B cell (primary cell): Measurements from ENCODE around the gene HECA. TPM values are rescaled to one million over a fixed set of nuclear protein-coding genes. Genes with fewer than 3 reads are reported as not detected.

Experiments used
- ATAC-seq: fragments of 200-7000 bp; cut with Tn5 transposase; one replicate; pipeline ENCODE4 v1.10.0; 2021; ENCODE audit warnings: low read depth, mild to moderate bottlenecking, moderate number of reproducible peaks, moderate library complexity
- CTCF ChIA-PET: fragments of 350-600 bp; sonication (Branson Sonifier 250); formaldehyde crosslinking; loops from one replicate; lab custom pipeline; 2021; ENCODE audit warnings: antibody characterized with exemption, inconsistent platforms; lab: Charles Lee
- POLR2A ChIA-PET: fragments of 350-600 bp; sonication (Branson Sonifier 250); formaldehyde crosslinking; loops from one replicate; lab custom pipeline; 2021; ENCODE audit warnings: antibody characterized with exemption; lab: Charles Lee
- DNase-seq: peaks from one replicate; pipeline ENCODE4 v3.0.0; 2013
- H2AFZ ChIP-seq: 2 replicates; pipeline ENCODE4 v1.6.1; 2012; ENCODE audit warnings: mild to moderate bottlenecking, low read depth, low read length; ENCODE audit not compliant: insufficient read depth, poor library complexity, severe bottlenecking
- H3K27ac ChIP-seq, 2 donors: 1 replicate in 1 of 2; 2 replicates in 1 of 2; pipeline ENCODE4 v1.5.1; 2012 to 2013; ENCODE audit warnings: low read length in 2 of 2, mild to moderate bottlenecking in 2 of 2, moderate library complexity in 1 of 2
- H3K27me3 ChIP-seq, 4 experiments: fragments of 200-600 bp in 1 of 4; sonication (generic) in 1 of 4; replicated peaks in 1 of 4; 1 replicate in 2 of 4; 2 replicates in 2 of 4; pipeline versions ENCODE4 v1.6.1 to v1.7.0; 2013 to 2016; ENCODE audit warnings: low read length in 3 of 4, mild to moderate bottlenecking in 2 of 4, mixed read lengths in 1 of 4, moderate library complexity in 1 of 4; ENCODE audit not compliant: insufficient read depth in 4 of 4, control insufficient read depth in 3 of 4; ENCODE audit errors: control extremely low read depth in 1 of 4
- H3K36me3 ChIP-seq, 2 experiments: replicated peaks in 1 of 2; 1 replicate in 1 of 2; 2 replicates in 1 of 2; pipeline versions ENCODE4 v1.6.1 to v1.7.1; 2013; ENCODE audit warnings: low read length in 1 of 2; ENCODE audit not compliant: insufficient read depth in 2 of 2, control insufficient read depth in 1 of 2; ENCODE audit errors: control extremely low read depth in 1 of 2, extremely low read depth in 1 of 2
- H3K4me1 ChIP-seq, 2 donors: fragments of 200-600 bp in 1 of 2; sonication (generic) in 1 of 2; 1 replicate in 1 of 2; 2 replicates in 1 of 2; pipeline versions ENCODE4 v1.5.1 to v1.6.1; 2013 to 2017; ENCODE audit warnings: low read length in 2 of 2; ENCODE audit not compliant: control insufficient read depth in 2 of 2, insufficient read depth in 2 of 2
- H3K4me2 ChIP-seq: replicated peaks from 2 replicates; pipeline ENCODE3; 2012; ENCODE audit warnings: mild to moderate bottlenecking, low read depth, low read length; ENCODE audit not compliant: poor library complexity, severe bottlenecking
- H3K4me3 ChIP-seq, 5 experiments: fragments of 200-600 bp in 1 of 5; sonication (generic) in 1 of 5; 1 replicate in 3 of 5; 2 replicates in 2 of 5; pipeline versions ENCODE4 v1.5.1 to v1.7.0; 2011 to 2016; ENCODE audit warnings: low read length in 4 of 5, mild to moderate bottlenecking in 4 of 5, low read depth in 2 of 5, control low read depth in 1 of 5, moderate library complexity in 1 of 5; ENCODE audit not compliant: insufficient read depth in 1 of 5; ENCODE audit errors: control extremely low read depth in 1 of 5, extremely low read depth in 1 of 5
- H3K79me2 ChIP-seq: fragments of 200-600 bp; sonication (generic); one replicate; pipeline ENCODE4 v1.6.0; 2016; ENCODE audit warnings: low read length; ENCODE audit not compliant: control insufficient read depth, insufficient read depth
- H3K9ac ChIP-seq: fragments of 200-600 bp; sonication (generic); 2 replicates; pipeline ENCODE4 v1.6.1; 2017; ENCODE audit warnings: mild to moderate bottlenecking, low read length, moderate library complexity
- H3K9me3 ChIP-seq, 3 donors: one replicate each; pipeline versions ENCODE4 v1.6.1 to v1.7.1; 2013; ENCODE audit warnings: low read length in 2 of 3; ENCODE audit not compliant: control insufficient read depth in 2 of 3, insufficient read depth in 1 of 3; ENCODE audit errors: control extremely low read depth in 1 of 3
- H4K20me1 ChIP-seq: 2 replicates; pipeline ENCODE4 v1.6.0; 2012; ENCODE audit warnings: mild to moderate bottlenecking, low read length; ENCODE audit not compliant: insufficient read depth, control insufficient read depth, poor library complexity, severe bottlenecking
- H3K27ac Mint-ChIP-seq: one replicate; pipeline ENCODE4 v1.8.0; 2021; ENCODE audit warnings: mixed read lengths
- H3K27me3 Mint-ChIP-seq: one replicate; pipeline ENCODE4 v1.8.0; 2021; ENCODE audit warnings: mixed read lengths
- H3K4me1 Mint-ChIP-seq: one replicate; pipeline ENCODE4 v1.8.0; 2021; ENCODE audit warnings: mixed read lengths
- H3K4me3 Mint-ChIP-seq: one replicate; pipeline ENCODE4 v1.8.0; 2021; ENCODE audit warnings: mixed read lengths
- H3K9me3 Mint-ChIP-seq: one replicate; pipeline ENCODE4 v1.8.0; 2022; ENCODE audit warnings: mixed read lengths; ENCODE audit not compliant: insufficient read depth
- CTCF ChIP-seq: fragments of 200-600 bp; IDR thresholded peaks from one replicate; pipeline ENCODE4 v1.8.0; 2022; ENCODE audit warnings: antibody characterized with exemption, mild to moderate bottlenecking
- EZH2 ChIP-seq: IDR thresholded peaks from 2 replicates; pipeline ENCODE4 v1.6.1; 2012; ENCODE audit warnings: borderline replicate concordance, low read depth, mild to moderate bottlenecking, moderate library complexity, low read length; ENCODE audit not compliant: insufficient read depth, poor library complexity, severe bottlenecking
- WGBS: methylation state at CpG from one replicate; pipeline ENCODE4 v1.1.5; 2013; ENCODE audit warnings: missing lambda C conversion rate; ENCODE audit not compliant: insufficient coverage; 5-methylcytosine and 5-hydroxymethylcytosine counted together
- intact Hi-C: fragments of 100-400 bp; cut with micrococcal nuclease; formaldehyde crosslinking; loops from one replicate; pipeline ENCODE4 v1.10.0; 2022
- polyA plus RNA-seq: library from polyadenylated mRNA; depleted of rRNA; stranded (reverse); fragments of >200 nt; gene quantifications from 2 replicates; pipeline ENCODE4 v1.2.3, GENCODE V29; 2012
- total RNA-seq, 2 donors: library from RNA; stranded (reverse); fragments of 120-200 nt in 1 of 2; gene quantifications; 1 replicate in 1 of 2; 2 replicates in 1 of 2; pipeline versions ENCODE4 v1.2.3 to v1.2.4, GENCODE V29; 2013 to 2022

The HECA gene
- total and polyA plus RNA-seq, 2 donors (not counting 1 experiment from before 2014, with no cell fraction given): 19.2 to 50.4 TPM

GRCh38 chr6:139112561-139112960 is 22.3 kb upstream of the HECA start:
- POLR2A ChIA-PET: no interaction called here
- intact Hi-C loops: no loop called here
- CTCF ChIA-PET: no interaction called here
- H3K27me3 Mint-ChIP-seq: peaks cover 9% of the 10 kb centered on the region
- H3K4me3 ChIP-seq: no peak overlapping the region
- no peak overlapping the region for H3K4me3 Mint-ChIP-seq
- no peak overlapping the region for H3K27ac Mint-ChIP-seq
- H3K4me1 ChIP-seq: no peaks in the 10 kb centered on the region
- ATAC-seq (no peak), DNase-seq (no peak)
- no peaks in the 10 kb centered on the region for H3K27me3 ChIP-seq
- no CpG with 5 or more reads among the region's 7 CpGs for WGBS
- H3K9ac ChIP-seq: no peak overlapping the region
- H3K9me3 ChIP-seq: no peaks in the 10 kb centered on the region
- H3K9me3 Mint-ChIP-seq: no peaks in the 10 kb centered on the region
- H4K20me1 ChIP-seq: no peaks in the 10 kb centered on the region
- no peak for TF ChIP-seq EZH2
- TF ChIP-seq CTCF: no peak
- no peak overlapping the region for H3K27ac ChIP-seq
- H3K36me3 ChIP-seq: no peaks in the 10 kb centered on the region
- no peak overlapping the region for H3K4me2 ChIP-seq
- no peaks in the 10 kb centered on the region for H3K79me2 ChIP-seq
- H3K4me1 Mint-ChIP-seq: no peaks in the 10 kb centered on the region
- H2AFZ ChIP-seq: no peak overlapping the region

- H3K4me2 ChIP-seq: no peak overlapping the region
- H3K79me2 ChIP-seq: no peaks in the 10 kb centered on the region
- H3K4me1 ChIP-seq: no peaks in the 10 kb centered on the region
- DNase-seq: no peak
- H3K27ac ChIP-seq: no peak overlapping the region
- H3K27me3 Mint-ChIP-seq: peaks cover 9% of the 10 kb centered on the region
- no peak overlapping the region for H3K4me3 ChIP-seq
- TF ChIP-seq CTCF (no peak), EZH2 (no peak)
- 14% methylated on average over 2 of the region's 3 CpGs for WGBS
- H2AFZ ChIP-seq: no peak overlapping the region
- H3K9me3 ChIP-seq: peaks cover 0 to 14% (median 12%) of the 10 kb centered on the region in 3 donors
- H3K4me3 Mint-ChIP-seq: no peak overlapping the region
- H3K27me3 ChIP-seq: no peaks in the 10 kb centered on the region
- no peaks in the 10 kb centered on the region for H4K20me1 ChIP-seq
- peaks cover 3% of the 10 kb centered on the region for H3K9me3 Mint-ChIP-seq
- no peak for ATAC-seq
- no peaks in the 10 kb centered on the region for H3K36me3 ChIP-seq
- intact Hi-C loops: no loop called here
- no peak overlapping the region for H3K27ac Mint-ChIP-seq
- POLR2A ChIA-PET: no interaction called here
- CTCF ChIA-PET: interaction anchor here (1.9 kb wide), 1 partner anchor 250 kb away, joined by 6 read pairs; no protein-coding TSS in a partner anchor
- H3K4me1 Mint-ChIP-seq: no peaks in the 10 kb centered on the region
- no peak overlapping the region for H3K9ac ChIP-seq
Measured at GRCh38 chr6:139114746-139115145, 20.1 kb upstream of the HECA start.
